GM12891 (cell line): ENCODE results near the gene CSF3.

Experiments
- PAX5 ChIP-seq: IDR thresholded peaks from 2 replicates; pipeline ENCODE4 v1.6.1; 2011; ENCODE audit warnings: low read length, moderate library complexity, mild to moderate bottlenecking; ENCODE audit not compliant: insufficient read depth, severe bottlenecking
- POLR2A ChIP-seq: IDR thresholded peaks from 2 replicates; pipeline ENCODE4 v1.6.1; 2011; ENCODE audit warnings: low read depth, low read length, control low read depth
- POLR2AphosphoS5 ChIP-seq: IDR thresholded peaks from 2 replicates; pipeline ENCODE4 v1.6.1; 2011; ENCODE audit warnings: low read depth, low read length, control low read depth
- POU2F2 ChIP-seq: IDR thresholded peaks from 2 replicates; pipeline ENCODE4 v1.6.1; 2011; ENCODE audit warnings: low read depth, mild to moderate bottlenecking, control low read depth, low read length, moderate library complexity
- SPI1 ChIP-seq: IDR thresholded peaks from 2 replicates; pipeline ENCODE4 v1.6.1; 2011; ENCODE audit warnings: low read depth, low read length, control low read depth
- TAF1 ChIP-seq: IDR thresholded peaks from 2 replicates; pipeline ENCODE4 v1.6.1; 2011; ENCODE audit warnings: low read depth, low read length, control low read depth

DNA sequence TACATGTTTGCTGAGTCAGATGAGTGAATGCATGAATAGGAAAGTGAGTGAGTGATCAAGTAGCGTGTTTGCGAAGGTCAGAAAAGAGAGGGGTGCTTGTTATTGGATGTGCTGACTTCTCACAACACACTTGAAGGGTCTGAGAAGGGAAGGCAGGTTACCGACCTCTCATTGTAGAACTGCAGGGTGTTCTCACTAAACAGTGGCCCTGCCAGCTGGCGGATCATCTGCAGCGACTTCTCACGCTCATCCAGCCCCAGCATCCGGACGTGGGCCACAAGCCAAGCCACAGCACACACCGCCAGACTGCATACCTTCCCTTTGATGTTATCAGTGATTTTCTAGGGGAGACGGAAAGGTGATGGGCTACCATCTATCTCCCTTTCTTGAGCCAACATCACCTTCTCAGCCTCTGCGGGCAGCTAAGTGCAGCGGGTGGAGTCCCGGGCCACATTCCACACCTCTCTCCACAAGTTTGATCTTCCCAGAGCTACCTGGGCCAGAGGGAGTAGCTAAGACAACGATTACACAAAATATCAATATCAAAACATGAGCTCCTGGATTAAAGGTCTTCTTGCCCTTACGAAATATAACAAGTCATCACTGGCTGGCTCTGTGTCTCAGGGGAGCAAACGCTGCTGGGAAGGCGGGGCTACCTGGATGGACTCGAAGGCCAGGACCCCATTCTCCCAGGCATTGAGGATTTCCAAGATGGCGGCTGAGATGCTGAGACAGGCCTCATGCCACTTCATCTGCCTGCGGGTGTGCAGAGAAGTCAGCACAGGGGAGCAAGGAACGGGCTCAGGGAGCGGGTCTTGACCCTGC lies 11.0 kb downstream of the CSF3 start:
- no peak for TF ChIP-seq TAF1
- TF ChIP-seq POLR2AphosphoS5, result no peak
- no peak for TF ChIP-seq POU2F2
- no peak for TF ChIP-seq POLR2A
- TF ChIP-seq SPI1, result no peak
- TF ChIP-seq PAX5, result no peak
